ENCODE data around the gene SNX17.
"Not testable (repeated sequence)": the region's sequence is repeated elsewhere in the genome, so short reads cannot be mapped to it uniquely, and the experiment has no call there.

Gene SNX17

DNA sequence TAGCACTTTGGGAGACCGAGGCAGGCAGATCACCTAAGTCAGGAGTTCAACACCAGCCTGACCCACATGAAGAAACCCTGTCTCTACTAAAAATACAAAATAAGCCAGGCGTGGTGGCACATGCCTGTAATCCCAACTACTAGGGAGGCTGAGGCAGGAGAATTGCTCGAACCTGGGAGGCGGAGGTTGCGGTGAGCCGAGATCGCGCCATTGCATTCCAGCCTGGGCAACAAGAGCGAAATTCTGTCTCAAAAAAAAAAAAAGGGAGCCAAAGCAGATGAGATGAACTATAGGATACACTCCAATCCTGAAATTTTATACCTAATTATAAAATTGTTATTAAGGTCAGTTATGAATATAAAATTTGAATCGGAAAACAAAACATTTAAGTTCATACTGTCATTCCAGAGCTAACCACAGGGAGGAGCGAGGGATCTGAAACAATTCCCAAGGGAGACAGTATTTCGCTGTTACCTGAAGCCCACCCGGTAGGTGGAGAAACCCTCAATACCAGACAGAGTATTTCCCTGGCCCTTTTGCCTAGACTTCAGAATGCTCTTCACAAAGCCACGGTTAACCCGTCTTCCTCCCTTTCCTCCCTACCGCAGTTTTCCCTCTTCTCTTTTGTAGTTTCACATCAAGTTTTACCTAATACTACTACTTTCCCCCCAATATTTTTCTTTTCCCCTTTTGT lies 37.5 kb downstream of the SNX17 start:
- DNase-seq: peak; percentile 73

DNA sequence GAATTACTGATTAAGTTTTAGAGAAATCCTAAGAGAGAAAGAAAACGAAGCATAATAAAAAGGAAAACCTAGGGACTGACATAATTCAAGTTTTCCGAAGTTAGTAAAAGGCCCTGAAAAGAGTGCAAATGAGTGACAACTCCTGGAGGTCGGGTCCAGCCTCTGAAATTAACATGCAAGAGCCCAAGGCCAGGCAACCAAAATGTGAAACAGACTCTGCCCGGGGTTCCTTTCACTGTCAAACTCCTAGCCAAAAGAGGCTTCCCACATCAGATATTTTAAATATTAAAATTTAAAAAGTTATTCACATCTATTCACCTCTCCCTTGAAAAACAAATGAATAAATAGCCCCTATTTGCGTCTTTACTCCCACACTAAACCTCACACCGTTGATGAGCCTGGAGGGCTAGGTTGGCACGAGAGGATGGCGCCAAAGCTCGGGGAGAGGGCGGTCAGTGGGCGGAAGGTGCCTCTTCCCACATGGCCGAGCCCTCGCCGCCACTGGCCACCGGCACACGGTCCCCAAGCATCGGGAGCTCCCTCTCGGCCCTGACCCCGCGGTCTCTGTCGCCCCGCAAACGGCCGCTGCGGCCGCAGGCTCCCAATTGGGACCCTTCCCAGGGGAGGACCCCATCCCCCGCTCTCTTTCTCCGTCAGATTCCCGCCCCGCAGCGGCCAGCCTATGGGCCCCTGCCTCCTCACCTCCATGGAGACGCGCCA lies 38.3 kb downstream of the SNX17 start:
- no peak for DNase-seq

DNA sequence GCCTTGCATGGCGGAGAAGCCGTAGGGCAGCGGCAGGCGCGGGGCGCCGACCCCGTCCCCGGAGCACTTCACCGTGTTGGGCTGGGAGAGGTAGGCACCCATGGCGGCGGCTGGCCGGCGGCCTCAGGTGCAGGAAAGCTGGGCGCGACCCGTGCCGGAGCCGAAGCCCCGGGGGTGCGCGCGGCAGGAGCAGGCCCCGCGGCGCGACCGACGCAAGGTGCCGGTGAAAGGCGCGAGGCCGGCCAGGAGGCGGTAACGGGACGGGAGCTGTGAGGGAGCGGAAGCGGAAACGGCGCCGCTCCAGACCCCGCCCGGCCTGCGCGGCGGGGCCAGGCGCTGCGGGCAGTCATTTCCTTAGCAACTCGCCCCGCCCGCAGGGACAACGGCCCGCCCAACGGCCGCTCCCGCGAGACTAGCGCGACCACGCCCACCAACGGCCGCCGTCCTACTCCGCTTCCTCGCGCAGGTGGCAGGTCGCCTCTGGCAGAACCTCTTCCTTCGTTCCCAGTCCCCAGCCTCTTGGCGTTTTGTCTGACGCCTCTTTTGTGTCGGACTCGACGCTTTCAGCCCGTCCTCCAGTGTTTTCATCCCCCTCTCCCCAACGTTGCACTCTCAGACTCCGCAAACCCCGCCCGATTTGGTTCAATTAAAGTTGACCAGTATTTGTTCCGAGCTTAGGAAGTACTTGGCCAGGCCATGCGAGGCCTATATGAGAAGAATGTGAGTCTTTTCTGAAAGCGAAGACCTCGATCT lies 39.1 kb downstream of the SNX17 start, which contains the start of gene PPM1G:
Gene PPM1G (minus strand): TSS at position 271 of the 753 bp plus-strand sequence. CDS start 169 bp downstream, at position 102.
- DNase-seq: peak; percentile 88

DNA sequence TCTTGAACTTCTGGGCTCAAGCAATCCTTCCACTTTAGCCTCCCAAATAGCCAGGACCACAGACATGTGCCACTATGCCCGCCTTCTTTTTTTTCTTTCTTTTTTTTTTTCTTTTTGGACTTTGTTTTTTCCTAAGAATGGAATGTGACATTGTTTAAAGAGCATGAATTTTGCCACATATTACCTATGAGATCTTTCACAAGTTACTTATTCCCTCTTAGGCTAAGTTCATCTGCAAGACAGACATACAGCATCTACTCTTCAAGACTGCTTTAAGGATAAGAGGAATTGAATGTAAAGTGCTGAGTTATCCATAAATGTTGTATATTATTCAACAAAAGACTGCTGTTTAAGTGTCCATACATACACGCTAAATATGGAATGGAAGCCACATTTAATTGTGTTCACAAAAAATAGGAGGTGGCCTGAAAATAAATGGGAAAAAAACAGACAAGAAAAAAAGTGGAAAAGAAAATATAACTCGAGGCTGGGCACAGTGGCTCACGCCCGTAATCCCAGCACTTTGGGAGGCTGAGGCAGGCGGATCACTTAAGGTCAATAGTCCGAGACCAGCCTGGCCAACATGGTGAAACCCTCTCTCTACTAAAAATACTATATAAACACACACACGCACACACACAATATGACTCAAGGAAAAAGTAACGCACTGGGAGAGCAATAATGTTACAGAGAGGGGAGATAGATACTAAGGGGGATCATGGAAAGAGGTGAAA lies 42.2 kb downstream of the SNX17 start:
- no peak for DNase-seq

DNA sequence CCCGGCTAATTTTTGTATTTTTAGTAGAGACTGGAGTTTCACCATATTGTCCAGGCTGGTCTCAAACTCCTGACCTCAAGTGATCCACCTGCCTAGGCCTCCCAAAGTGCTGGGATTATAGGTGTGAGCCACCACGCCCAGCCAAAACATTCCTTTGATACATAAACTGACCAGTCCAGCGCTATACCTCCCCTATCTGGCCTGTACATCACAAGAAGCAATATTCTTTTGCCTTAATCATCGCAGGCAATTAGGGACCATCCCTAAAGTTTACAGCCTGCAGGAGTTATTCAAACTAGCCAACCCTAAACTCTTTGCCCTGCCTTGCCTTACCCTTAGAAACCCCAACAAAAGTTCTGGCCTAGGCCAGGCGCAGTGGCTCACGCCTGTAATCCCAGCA lies 45.7 kb downstream of the SNX17 start:
- DNase-seq: no peak

DNA sequence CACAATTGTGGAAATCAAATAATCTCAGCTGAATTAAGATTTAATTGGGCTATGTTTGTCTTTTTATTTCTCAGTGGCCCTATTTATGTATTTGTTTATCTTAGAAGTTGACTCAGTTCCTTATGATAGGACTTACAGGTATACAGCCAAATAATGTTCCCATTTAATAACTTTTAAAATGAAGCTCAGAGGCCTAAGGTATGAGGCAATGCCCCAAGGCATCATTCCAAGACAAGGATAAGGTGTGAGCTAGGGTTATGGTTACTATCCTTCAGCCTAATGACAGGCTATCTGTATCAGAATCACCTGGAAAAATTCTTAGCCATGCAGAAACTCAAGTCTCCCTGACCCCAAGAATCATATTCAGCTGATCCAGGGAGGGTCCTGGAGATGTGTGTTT lies 50.6 kb downstream of the SNX17 start:
- no peak for DNase-seq

DNA sequence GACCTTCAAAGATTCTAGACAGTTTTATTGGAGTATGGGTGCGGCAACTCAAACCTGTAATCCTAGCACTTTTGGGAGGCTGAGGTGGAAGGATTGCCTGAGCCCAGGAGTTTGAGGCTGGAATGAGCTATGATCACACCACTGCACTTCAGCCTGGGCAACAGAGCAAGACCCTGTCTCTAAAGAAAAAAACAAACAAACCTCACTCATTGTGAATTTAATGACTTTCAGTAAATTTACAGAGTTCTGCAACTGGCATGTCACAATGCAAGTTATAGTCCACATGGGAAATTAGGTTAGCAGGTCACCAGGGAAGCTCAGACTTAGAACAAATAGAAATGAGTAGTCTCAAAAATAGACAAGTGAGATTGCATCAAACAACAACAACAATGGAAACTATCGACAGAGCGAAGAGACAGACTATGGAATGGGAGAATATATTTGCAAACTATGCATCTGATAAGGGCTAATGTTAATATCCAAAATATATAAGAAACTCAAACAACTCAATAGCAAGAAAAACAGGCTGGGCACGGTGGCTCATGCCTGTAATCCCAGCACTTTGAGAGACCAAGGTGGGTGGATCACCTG lies 51.3 kb downstream of the SNX17 start:
- DNase-seq: no peak

DNA sequence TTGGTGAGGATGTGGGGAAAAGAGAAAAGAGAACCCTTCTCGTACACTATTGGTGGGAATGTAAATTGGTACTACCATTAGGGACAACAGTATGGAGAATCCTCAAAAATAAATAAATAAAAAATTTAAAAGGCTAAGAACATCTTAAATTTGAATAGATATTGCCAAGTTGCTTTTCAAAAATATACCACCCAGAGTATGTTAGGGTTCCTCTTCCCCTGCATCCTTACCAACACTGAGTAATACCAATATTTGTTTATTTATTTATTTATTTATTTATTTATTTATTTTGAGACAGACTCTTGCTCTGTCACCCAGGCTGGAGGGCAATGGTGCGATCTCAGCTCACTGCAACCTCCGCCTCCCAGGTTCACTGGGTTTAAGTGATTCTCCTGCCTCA lies 52.5 kb downstream of the SNX17 start:
- no peak for DNase-seq

DNA sequence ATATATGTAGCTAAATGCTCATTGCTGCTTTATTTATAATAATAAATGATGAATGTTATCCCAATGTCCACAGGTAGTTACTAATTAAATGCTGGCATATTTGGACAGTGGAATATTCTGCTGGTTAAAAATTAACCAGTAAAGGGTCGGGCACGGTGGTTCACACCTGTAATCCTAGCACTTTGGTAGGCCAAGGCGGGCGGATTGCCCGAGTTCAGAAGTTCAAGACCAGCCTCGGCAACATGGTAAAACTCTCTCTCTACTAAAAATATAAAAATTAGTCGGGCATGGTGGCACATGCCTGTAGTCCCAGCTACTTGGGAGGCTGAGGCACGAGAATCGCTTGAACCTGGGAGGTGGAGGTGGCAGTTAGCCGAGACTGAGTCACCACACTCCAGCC lies 54.6 kb downstream of the SNX17 start:
- DNase-seq: not testable (repeated sequence)

Measured in NCI-H1105 treated with DMSO at 0.1 percent for 48 hours (cell line).